K562 (cell line): ENCODE measurements around the gene CHRDL2. TPM values are rescaled to one million over a fixed set of nuclear protein-coding genes. Genes with fewer than 3 reads are reported as not detected.
A peak's percentile ranks its signal among the peaks of the same experiment; 100 is the strongest.

Experiments
- ATAC-seq: fragments of 200-7000 bp; cut with Tn5 transposase; 3 replicates; pipeline ENCODE4 v1.9.1; 2020; ENCODE audit warnings: moderate library complexity
- BruUV-seq: library from RNA; stranded (reverse); fragments of 400-500 nt; replicated peaks from 2 replicates; lab custom pipeline; 2021; lab: Mats Ljungman, UMichigan
- CTCF ChIA-PET: fragments of 300-600 bp; formaldehyde crosslinking; extraction: SDS; loops from one replicate; lab custom pipeline; 2021; ENCODE audit warnings: low intra/inter-chr PET ratio; lab: Yijun Ruan, JAX
- POLR2A ChIA-PET: fragments of 300-600, 350-650 bp; sonication (Branson Sonifier 250); formaldehyde crosslinking; extraction: SDS; loops from one replicate; lab custom pipeline; 2021; ENCODE audit warnings: antibody characterized with exemption, inconsistent platforms; lab: Yijun Ruan, JAX
- DNase-seq, 4 experiments: peaks; one replicate each; pipeline versions ENCODE4 v3.0.0 to v3.0.0-alpha.2; 2011 to 2018; ENCODE audit warnings: low spot score in 3 of 4, mixed read lengths in 3 of 4; ENCODE audit errors: extremely low read depth in 1 of 4
- FAIRE-seq: peaks from 2 replicates; lab custom pipeline; 2011; peaks lifted over from hg19 to GRCh38; lab: Jason Lieb, UNC
- H2AFZ ChIP-seq: 2 replicates; pipeline ENCODE4 v1.6.0; 2011; ENCODE audit warnings: low read depth, low read length, control low read depth, inconsistent platforms
- H3K27ac ChIP-seq: fragments of 200-600 bp; 3 replicates; pipeline ENCODE4 v1.8.0; 2011; ENCODE audit warnings: low read depth, mild to moderate bottlenecking, control low read depth, inconsistent platforms, low read length, moderate library complexity, mixed read lengths; ENCODE audit errors: extremely low read depth
- H3K27me3 ChIP-seq, 2 experiments: fragments of 300-600 bp in 1 of 2; 2 replicates in 1 of 2; 3 replicates in 1 of 2; pipeline versions ENCODE4 v1.6.0 to v1.8.0; 2011; ENCODE audit warnings: inconsistent platforms in 2 of 2, low read length in 2 of 2, mild to moderate bottlenecking in 1 of 2, mixed read lengths in 1 of 2, moderate library complexity in 1 of 2; ENCODE audit not compliant: control insufficient read depth in 2 of 2, insufficient read depth in 2 of 2
- H3K36me3 ChIP-seq: fragments of 300-600 bp; 3 replicates; pipeline ENCODE4 v1.8.0; 2011; ENCODE audit warnings: mild to moderate bottlenecking, low read length, inconsistent platforms; ENCODE audit not compliant: control insufficient read depth, insufficient read depth
- H3K4me1 ChIP-seq, 2 experiments: fragments of 200-600 bp in 1 of 2; replicated peaks in 1 of 2; 2 replicates in 1 of 2; 3 replicates in 1 of 2; pipeline versions ENCODE4 v1.5.1 to v1.8.0; 2011; ENCODE audit warnings: inconsistent platforms in 2 of 2, low read length in 2 of 2, mild to moderate bottlenecking in 1 of 2, mixed read lengths in 1 of 2, moderate library complexity in 1 of 2; ENCODE audit not compliant: control insufficient read depth in 2 of 2, insufficient read depth in 2 of 2
- H3K4me2 ChIP-seq: 2 replicates; pipeline ENCODE4 v1.6.1; 2011; ENCODE audit warnings: low read length, control low read depth, inconsistent platforms, mixed read lengths; ENCODE audit not compliant: insufficient read depth
- H3K4me3 ChIP-seq: fragments of 200-600 bp; sonication (generic), shearing (Covaris generic); 2 replicates; pipeline ENCODE4 v1.5.1; 2016; ENCODE audit warnings: control low read depth, inconsistent platforms
- H3K79me2 ChIP-seq: fragments of 200-600 bp; 3 replicates; pipeline ENCODE4 v1.8.0; 2011; ENCODE audit warnings: low read length, inconsistent platforms; ENCODE audit not compliant: control insufficient read depth, insufficient read depth
- H3K9ac ChIP-seq, 2 experiments: 2 replicates each; pipeline versions ENCODE4 v1.6.0 to v1.6.1; 2011; ENCODE audit warnings: low read depth in 2 of 2, low read length in 2 of 2, control low read depth in 1 of 2, inconsistent platforms in 1 of 2, mild to moderate bottlenecking in 1 of 2, mixed read lengths in 1 of 2; ENCODE audit not compliant: insufficient read depth in 1 of 2
- H3K9me1 ChIP-seq: one replicate; pipeline ENCODE4 v1.6.0; 2011; ENCODE audit warnings: inconsistent platforms, mild to moderate bottlenecking, low read length, moderate library complexity; ENCODE audit not compliant: control insufficient read depth, insufficient read depth
- H3K9me3 ChIP-seq: replicated peaks from 2 replicates; pipeline ENCODE4 v1.5.1; 2011; ENCODE audit warnings: low read depth, low read length, inconsistent platforms; ENCODE audit not compliant: control insufficient read depth, insufficient read depth
- H4K20me1 ChIP-seq: replicated peaks from 2 replicates; pipeline ENCODE4 v1.6.1; 2011; ENCODE audit warnings: low read length, inconsistent platforms, mixed read lengths; ENCODE audit not compliant: control insufficient read depth, insufficient read depth
- CHD4 ChIP-seq: fragments of 200-600 bp; sonication (generic); IDR thresholded peaks from 3 replicates; pipeline ENCODE4 v1.6.1; 2012; ENCODE audit warnings: low read depth, mild to moderate bottlenecking, mixed read lengths, low read length, inconsistent platforms; ENCODE audit not compliant: insufficient read depth, insufficient replicate concordance, poor library complexity, severe bottlenecking
- JUNB ChIP-seq: fragments of 450-650 bp; formaldehyde crosslinking; conservative IDR thresholded peaks from 2 replicates; pipeline ENCODE4 v1.4.0; 2020; ENCODE audit warnings: mild to moderate bottlenecking
- MTA1 ChIP-seq: fragments of 450-650 bp; IDR thresholded peaks from 2 replicates; pipeline ENCODE4 v1.6.1; 2017; ENCODE audit warnings: borderline replicate concordance
- TCF3 ChIP-seq: sonication (generic); formaldehyde crosslinking; IDR thresholded peaks from 2 replicates; pipeline ENCODE4 v1.4.0; 2020; ENCODE audit warnings: mild to moderate bottlenecking, missing genetic modification reagents
- ZNF75A ChIP-seq: fragments of 450-650 bp; formaldehyde crosslinking; IDR thresholded peaks from 2 replicates; pipeline ENCODE4 v1.4.0; 2020; ENCODE audit warnings: mild to moderate bottlenecking
- ZNF785 ChIP-seq: fragments of 250-450 bp; sonication (Bioruptor Pico); IDR thresholded peaks from 2 replicates; pipeline ENCODE4 v1.4.0; 2020; ENCODE audit warnings: mild to moderate bottlenecking
- WGBS: fragments of 100-300 bp; shearing (Covaris generic); methylation state at CpG from one replicate; pipeline ENCODE4 v1.1.6; 2016; ENCODE audit warnings: low coverage, mixed read lengths; ENCODE audit not compliant: insufficient coverage; ENCODE audit errors: missing lambda C conversion rate; 5-methylcytosine and 5-hydroxymethylcytosine counted together
- in situ Hi-C: fragments of 300-500 bp; cut with MboI; formaldehyde crosslinking; loops from 4 replicates; pipeline ENCODE4 v1.15.0; 2018; ENCODE audit warnings: inconsistent platforms, mixed read lengths
- intact Hi-C: fragments of 100-400 bp; cut with micrococcal nuclease; formaldehyde crosslinking; loops from 2 replicates; pipeline ENCODE4 v1.14.2; 2022
- polyA plus RNA-seq, 8 experiments: library from polyadenylated mRNA; depleted of rRNA in 4 of 8; stranded (reverse) in 5 of 8; unstranded in 3 of 8; fragments of >200 nt; fragmentation: Nextera tagmentation in 2 of 8; fragmentation: Illumina TruSeq in 1 of 8; extraction: Ambion mirVana in 2 of 8; extraction: Trizol in 1 of 8; gene quantifications; 2 replicates each; pipeline versions ENCODE4 v1.2.1 to v1.2.3, GENCODE V29; 2011 to 2014; ENCODE audit warnings: inconsistent platforms in 1 of 8, missing spikeins in 1 of 8
- total RNA-seq, 7 experiments: library from RNA; depleted of rRNA in 6 of 7; stranded (reverse); fragments of >200 nt in 6 of 7; fragmentation: Illumina TruSeq in 2 of 7; extraction: Trizol in 2 of 7; gene quantifications; 2 replicates each; pipeline versions ENCODE4 v1.2.1 to v1.2.3, GENCODE V29; 2011 to 2021; ENCODE audit warnings: low replicate concordance in 1 of 7
- TF ChIP-seq, protein P1 (sequence below), 2 experiments: fragments of 450-650 bp in 1 of 2; sonication (generic) in 1 of 2; formaldehyde crosslinking; conservative IDR thresholded peaks; 2 replicates each; pipeline versions ENCODE4 v1.4.0 to v1.8.1; 2020 to 2022; ENCODE audit warnings: mild to moderate bottlenecking in 1 of 2, missing genetic modification reagents in 1 of 2
- TF ChIP-seq, protein P2 (sequence below): fragments of 450-650 bp; IDR thresholded peaks from 2 replicates; pipeline ENCODE4 v1.6.1; 2018; ENCODE audit not compliant: partially characterized antibody

Gene CHRDL2
- total and polyA plus RNA-seq, 9 of the 15 experiments (the other 6 are each of a cell fraction or from before 2014, with no cell fraction given): not detected

DNA sequence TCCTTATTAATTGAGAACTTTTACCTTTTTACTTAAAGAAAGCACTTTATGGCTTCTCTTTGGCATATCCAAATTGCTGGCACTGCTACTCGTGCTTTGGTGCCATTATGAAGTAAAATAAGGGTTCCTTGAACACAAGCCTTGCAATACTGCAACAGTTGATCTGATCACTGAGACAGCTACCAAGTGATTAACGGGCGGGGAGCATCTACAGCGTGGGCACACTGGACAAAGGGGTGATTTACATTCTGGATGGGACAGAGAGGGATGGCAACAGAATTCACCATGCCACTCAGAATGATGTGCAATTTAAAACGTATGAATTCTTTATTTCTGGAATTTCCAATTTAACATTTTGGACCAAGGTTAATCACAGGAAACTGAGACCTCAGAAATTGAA, 7.7 kb downstream of the CHRDL2 start:
- FAIRE-seq: no peak
- Histone ChIP-seq H3K4me1 (peaks cover 0 to 7% of the 10 kb centered on the region in 2 experiments; a peak in 1 of 5 replicates), H4K20me1 (peaks cover 4% of the 10 kb centered on the region), H2AFZ (no peak overlapping the region), H3K27me3 (peaks cover 32 to 58% of the 10 kb centered on the region in 2 experiments), H3K4me2 (no peak overlapping the region), H3K9me3 (no peaks in the 10 kb centered on the region), H3K27ac (no peak overlapping the region), H3K36me3 (no peaks in the 10 kb centered on the region), H3K4me3 (no peak overlapping the region), H3K79me2 (no peaks in the 10 kb centered on the region), H3K9me1 (no peaks in the 10 kb centered on the region), H3K9ac (no peak overlapping the region)
- no peak for TF ChIP-seq JUNB (CRISPR knock-in tag)
- TF ChIP-seq MTA1: no peak
- TF ChIP-seq CHD4: no peak
- ChIA-PET CTCF (no interaction called here), POLR2A (no interaction called here)
- in situ Hi-C loops (no loop called here), intact Hi-C loops (no loop called here)
- no peak for ATAC-seq
- DNase-seq: no peak
- no TSS peak for BruUV-seq
- 0% methylated on average over 5 of the region's 5 CpGs for WGBS

DNA sequence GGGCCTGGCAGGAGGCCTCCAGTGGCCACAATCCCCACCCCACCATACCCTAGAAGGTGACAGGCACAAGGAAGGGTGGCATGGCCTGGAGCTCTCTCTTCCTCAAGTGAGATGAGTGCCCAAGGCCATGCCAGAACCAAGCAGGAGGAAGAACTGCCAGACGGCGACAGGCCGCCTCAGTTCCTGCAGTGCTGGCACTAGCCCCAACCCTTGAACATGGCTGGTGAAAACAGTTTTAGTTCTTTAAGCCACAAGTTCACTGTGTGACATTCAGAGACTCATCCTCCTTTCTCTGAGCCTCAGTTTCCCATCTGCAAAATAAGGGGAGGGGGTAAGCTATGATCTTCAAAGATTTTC, 9.8 kb downstream of the CHRDL2 start:
- intact Hi-C loops (no loop called here), in situ Hi-C loops (no loop called here)
- no peak for ATAC-seq
- Histone ChIP-seq H3K36me3 (no peaks in the 10 kb centered on the region), H3K4me1 (peaks cover 0 to 5% of the 10 kb centered on the region in 2 experiments; a peak in 1 of 5 replicates), H3K9me1 (no peaks in the 10 kb centered on the region), H3K4me2 (no peak overlapping the region), H3K79me2 (no peaks in the 10 kb centered on the region), H4K20me1 (peaks cover 3% of the 10 kb centered on the region; the same call in 1 of the 2 replicates), H3K9ac (peak overlapping the region in 1 of 2 experiments; percentile 59; a peak in 1 of 4 replicates), H3K27me3 (peaks cover 32 to 62% of the 10 kb centered on the region in 2 experiments), H3K9me3 (no peaks in the 10 kb centered on the region), H3K27ac (no peak overlapping the region), H2AFZ (no peak overlapping the region), H3K4me3 (no peak overlapping the region)
- DNase-seq: no peak
- ChIA-PET POLR2A (interaction anchor here (1.0 to 1.3 kb wide), 2 partner anchors 13 to 19 kb away, joined by 3 to 4 read pairs; no protein-coding TSS in a partner anchor), CTCF (no interaction called here)
- WGBS: 37% methylated on average over 3 of the region's 3 CpGs
- no TSS peak for BruUV-seq
- FAIRE-seq: no peak
- TF ChIP-seq, protein P1, sequence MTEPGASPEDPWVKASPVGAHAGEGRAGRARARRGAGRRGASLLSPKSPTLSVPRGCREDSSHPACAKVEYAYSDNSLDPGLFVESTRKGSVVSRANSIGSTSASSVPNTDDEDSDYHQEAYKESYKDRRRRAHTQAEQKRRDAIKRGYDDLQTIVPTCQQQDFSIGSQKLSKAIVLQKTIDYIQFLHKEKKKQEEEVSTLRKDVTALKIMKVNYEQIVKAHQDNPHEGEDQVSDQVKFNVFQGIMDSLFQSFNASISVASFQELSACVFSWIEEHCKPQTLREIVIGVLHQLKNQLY (CRISPR knock-in tag; conservative IDR thresholded peaks at IDR 0.05): no peak
- no peak for TF ChIP-seq ZNF75A (CRISPR knock-in tag)
- TF ChIP-seq TCF3 (CRISPR knock-in tag): no peak
- TF ChIP-seq ZNF785 (CRISPR knock-in tag): no peak
- TF ChIP-seq, protein P2, sequence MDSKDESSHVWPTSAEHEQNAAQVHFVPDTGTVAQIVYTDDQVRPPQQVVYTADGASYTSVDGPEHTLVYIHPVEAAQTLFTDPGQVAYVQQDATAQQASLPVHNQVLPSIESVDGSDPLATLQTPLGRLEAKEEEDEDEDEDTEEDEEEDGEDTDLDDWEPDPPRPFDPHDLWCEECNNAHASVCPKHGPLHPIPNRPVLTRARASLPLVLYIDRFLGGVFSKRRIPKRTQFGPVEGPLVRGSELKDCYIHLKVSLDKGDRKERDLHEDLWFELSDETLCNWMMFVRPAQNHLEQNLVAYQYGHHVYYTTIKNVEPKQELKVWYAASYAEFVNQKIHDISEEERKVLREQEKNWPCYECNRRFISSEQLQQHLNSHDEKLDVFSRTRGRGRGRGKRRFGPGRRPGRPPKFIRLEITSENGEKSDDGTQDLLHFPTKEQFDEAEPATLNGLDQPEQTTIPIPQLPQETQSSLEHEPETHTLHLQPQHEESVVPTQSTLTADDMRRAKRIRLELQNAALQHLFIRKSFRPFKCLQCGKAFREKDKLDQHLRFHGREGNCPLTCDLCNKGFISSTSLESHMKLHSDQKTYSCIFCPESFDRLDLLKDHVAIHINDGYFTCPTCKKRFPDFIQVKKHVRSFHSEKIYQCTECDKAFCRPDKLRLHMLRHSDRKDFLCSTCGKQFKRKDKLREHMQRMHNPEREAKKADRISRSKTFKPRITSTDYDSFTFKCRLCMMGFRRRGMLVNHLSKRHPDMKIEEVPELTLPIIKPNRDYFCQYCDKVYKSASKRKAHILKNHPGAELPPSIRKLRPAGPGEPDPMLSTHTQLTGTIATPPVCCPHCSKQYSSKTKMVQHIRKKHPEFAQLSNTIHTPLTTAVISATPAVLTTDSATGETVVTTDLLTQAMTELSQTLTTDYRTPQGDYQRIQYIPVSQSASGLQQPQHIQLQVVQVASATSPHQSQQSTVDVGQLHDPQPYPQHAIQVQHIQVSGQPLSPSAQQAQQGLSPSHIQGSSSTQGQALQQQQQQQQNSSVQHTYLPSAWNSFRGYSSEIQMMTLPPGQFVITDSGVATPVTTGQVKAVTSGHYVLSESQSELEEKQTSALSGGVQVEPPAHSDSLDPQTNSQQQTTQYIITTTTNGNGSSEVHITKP: no peak
